ENCODE data around the gene TXNDC9.
"Not testable (repeated sequence)": the region's sequence is repeated elsewhere in the genome, so short reads cannot be mapped to it uniquely, and the experiment has no call there.

TXNDC9 gene

GRCh38 chr2:99354070-99354469, 17.9 kb upstream of the TXNDC9 start:
- Histone ChIP-seq H3K9me3 (replicated peaks; ENCODE audit: low read length) (no peaks in the 10 kb centered on the region), H3K36me3 (ENCODE audit: insufficient read depth, low read length) (no peaks in the 10 kb centered on the region), H3K9ac (ENCODE audit: low read depth, low read length) (no peak overlapping the region), H3K4me3 (ENCODE audit: low read length) (no peak overlapping the region), H3K4me1 (ENCODE audit: control insufficient read depth, insufficient read depth, low read length) (no peaks in the 10 kb centered on the region), H3K27me3 (ENCODE audit: control insufficient read depth, insufficient read depth, low read length) (no peaks in the 10 kb centered on the region), H3K4me2 (ENCODE audit: low read length) (no peak overlapping the region)

- no peak overlapping the region for H3K9ac ChIP-seq (ENCODE audit: low read depth, low read length)
- H3K9me3 ChIP-seq (replicated peaks; ENCODE audit: low read length): no peaks in the 10 kb centered on the region
- no peak overlapping the region for H3K4me2 ChIP-seq (ENCODE audit: low read length)
- H3K36me3 ChIP-seq (ENCODE audit: insufficient read depth, low read length): no peaks in the 10 kb centered on the region
- no peaks in the 10 kb centered on the region for H3K4me1 ChIP-seq (ENCODE audit: control insufficient read depth, insufficient read depth, low read length)
- H3K4me3 ChIP-seq (ENCODE audit: low read length): no peak overlapping the region
- H3K27me3 ChIP-seq (ENCODE audit: control insufficient read depth, insufficient read depth, low read length): no peaks in the 10 kb centered on the region
Observed at GRCh38 chr2:99350194-99350593, 14.1 kb upstream of the TXNDC9 start.

- H3K27me3 ChIP-seq (ENCODE audit: control insufficient read depth, insufficient read depth, low read length): no peaks in the 10 kb centered on the region
- H3K4me3 ChIP-seq (ENCODE audit: low read length): no peak overlapping the region
- no peak overlapping the region for H3K9ac ChIP-seq (ENCODE audit: low read depth, low read length)
- no peaks in the 10 kb centered on the region for H3K4me1 ChIP-seq (ENCODE audit: control insufficient read depth, insufficient read depth, low read length)
- no peaks in the 10 kb centered on the region for H3K36me3 ChIP-seq (ENCODE audit: insufficient read depth, low read length)
- no peak overlapping the region for H3K4me2 ChIP-seq (ENCODE audit: low read length)
- H3K9me3 ChIP-seq (replicated peaks; ENCODE audit: low read length): no peaks in the 10 kb centered on the region
Observed at GRCh38 chr2:99348173-99348572, 12.0 kb upstream of the TXNDC9 start.

GRCh38 chr2:99346218-99346617, 10.1 kb upstream of the TXNDC9 start:
- H3K36me3 ChIP-seq (ENCODE audit: insufficient read depth, low read length): no peaks in the 10 kb centered on the region
- no peaks in the 10 kb centered on the region for H3K9me3 ChIP-seq (replicated peaks; ENCODE audit: low read length)
- no peaks in the 10 kb centered on the region for H3K4me1 ChIP-seq (ENCODE audit: control insufficient read depth, insufficient read depth, low read length)
- H3K9ac ChIP-seq (ENCODE audit: low read depth, low read length): no peak overlapping the region
- no peak overlapping the region for H3K4me3 ChIP-seq (ENCODE audit: low read length)
- H3K4me2 ChIP-seq (ENCODE audit: low read length): no peak overlapping the region
- no peaks in the 10 kb centered on the region for H3K27me3 ChIP-seq (ENCODE audit: control insufficient read depth, insufficient read depth, low read length)

- H3K9me3 ChIP-seq (replicated peaks; ENCODE audit: low read length); H3K9ac ChIP-seq (ENCODE audit: low read depth, low read length); H3K4me3 ChIP-seq (ENCODE audit: low read length); H3K36me3 ChIP-seq (ENCODE audit: insufficient read depth, low read length); H3K27me3 ChIP-seq (ENCODE audit: control insufficient read depth, insufficient read depth, low read length); H3K4me2 ChIP-seq (ENCODE audit: low read length); H3K4me1 ChIP-seq (ENCODE audit: control insufficient read depth, insufficient read depth, low read length): not testable (repeated sequence)
Observed at GRCh38 chr2:99345446-99345845, 9.3 kb upstream of the TXNDC9 start.

GRCh38 chr2:99342536-99342935, 6.4 kb upstream of the TXNDC9 start:
- peaks cover 10% of the 10 kb centered on the region for H3K4me1 ChIP-seq (ENCODE audit: control insufficient read depth, insufficient read depth, low read length)
- no peaks in the 10 kb centered on the region for H3K36me3 ChIP-seq (ENCODE audit: insufficient read depth, low read length)

GRCh38 chr2:99340669-99341236, 4.6 kb upstream of the TXNDC9 start:
- peaks cover 10% of the 10 kb centered on the region for H3K4me1 ChIP-seq (ENCODE audit: control insufficient read depth, insufficient read depth, low read length)
- H3K4me2 ChIP-seq (ENCODE audit: low read length): no peak overlapping the region
- H3K27me3 ChIP-seq (ENCODE audit: control insufficient read depth, insufficient read depth, low read length): no peaks in the 10 kb centered on the region
- no peaks in the 10 kb centered on the region for H3K36me3 ChIP-seq (ENCODE audit: insufficient read depth, low read length)
- no peak overlapping the region for H3K9ac ChIP-seq (ENCODE audit: low read depth, low read length)
- H3K9me3 ChIP-seq (replicated peaks; ENCODE audit: low read length): no peaks in the 10 kb centered on the region
- no peak overlapping the region for H3K4me3 ChIP-seq (ENCODE audit: low read length)

More at GRCh38 chr2:99342536-99342935, 6.4 kb upstream of the TXNDC9 start:
- no peak overlapping the region for H3K4me2 ChIP-seq (ENCODE audit: low read length)
- H3K9ac ChIP-seq (ENCODE audit: low read depth, low read length): no peak overlapping the region
- no peak overlapping the region for H3K4me3 ChIP-seq (ENCODE audit: low read length)
- no peaks in the 10 kb centered on the region for H3K27me3 ChIP-seq (ENCODE audit: control insufficient read depth, insufficient read depth, low read length)
- H3K9me3 ChIP-seq (replicated peaks; ENCODE audit: low read length): no peaks in the 10 kb centered on the region

- Histone ChIP-seq H3K4me2 (ENCODE audit: low read length) (peak overlapping the region; percentile 94), H3K9me3 (replicated peaks; ENCODE audit: low read length) (no peaks in the 10 kb centered on the region), H3K27me3 (ENCODE audit: control insufficient read depth, insufficient read depth, low read length) (no peaks in the 10 kb centered on the region), H3K4me1 (ENCODE audit: control insufficient read depth, insufficient read depth, low read length) (peaks cover 20% of the 10 kb centered on the region), H3K4me3 (ENCODE audit: low read length) (peak overlapping the region; percentile 96), H3K9ac (ENCODE audit: low read depth, low read length) (peak overlapping the region; percentile 93), H3K36me3 (ENCODE audit: insufficient read depth, low read length) (peaks cover 2% of the 10 kb centered on the region)
Observed at GRCh38 chr2:99338029-99338585, 2.0 kb upstream of the TXNDC9 start.

GRCh38 chr2:99337113-99338028, 1.2 kb upstream of the TXNDC9 start, which contains the start of gene EIF5B:
EIF5B (plus strand) TSS chr2:99337389; CDS start chr2:99337555, 166 bp downstream.
- H3K4me1 ChIP-seq (ENCODE audit: control insufficient read depth, insufficient read depth, low read length): peaks cover 20% of the 10 kb centered on the region
- H3K4me3 ChIP-seq (ENCODE audit: low read length): peak within 1 kb of the TSS; percentile 96
- peak within 1 kb of the TSS; percentile 94 for H3K9ac ChIP-seq (ENCODE audit: low read depth, low read length)
- no peaks in the 10 kb centered on the region for H3K9me3 ChIP-seq (replicated peaks; ENCODE audit: low read length)
- no peaks in the 10 kb centered on the region for H3K27me3 ChIP-seq (ENCODE audit: control insufficient read depth, insufficient read depth, low read length)
- H3K36me3 ChIP-seq (ENCODE audit: insufficient read depth, low read length): peaks cover 10% of the 10 kb centered on the region
- peak within 1 kb of the TSS; percentile 94 for H3K4me2 ChIP-seq (ENCODE audit: low read length)

- peaks cover 20% of the 10 kb centered on the region for H3K4me1 ChIP-seq (ENCODE audit: control insufficient read depth, insufficient read depth, low read length)
Observed at GRCh38 chr2:99336804-99337112, 625 bp upstream of the TXNDC9 start.

GRCh38 chr2:99325384-99325783, 10.7 kb downstream of the TXNDC9 start:
- Histone ChIP-seq H3K4me2 (ENCODE audit: low read length) (no peak overlapping the region), H3K9me3 (replicated peaks; ENCODE audit: low read length) (no peaks in the 10 kb centered on the region), H3K4me1 (ENCODE audit: control insufficient read depth, insufficient read depth, low read length) (no peaks in the 10 kb centered on the region), H3K4me3 (ENCODE audit: low read length) (no peak overlapping the region), H3K36me3 (ENCODE audit: insufficient read depth, low read length) (peaks cover 67% of the 10 kb centered on the region), H3K9ac (ENCODE audit: low read depth, low read length) (no peak overlapping the region), H3K27me3 (ENCODE audit: control insufficient read depth, insufficient read depth, low read length) (no peaks in the 10 kb centered on the region)

More at GRCh38 chr2:99336804-99337112, 625 bp upstream of the TXNDC9 start:
- H3K4me2 ChIP-seq (ENCODE audit: low read length): peak overlapping the region; percentile 94
- H3K9ac ChIP-seq (ENCODE audit: low read depth, low read length): peak overlapping the region; percentile 93
- no peaks in the 10 kb centered on the region for H3K9me3 ChIP-seq (replicated peaks; ENCODE audit: low read length)
- peaks cover 16% of the 10 kb centered on the region for H3K36me3 ChIP-seq (ENCODE audit: insufficient read depth, low read length)
- peak overlapping the region; percentile 96 for H3K4me3 ChIP-seq (ENCODE audit: low read length)
- H3K27me3 ChIP-seq (ENCODE audit: control insufficient read depth, insufficient read depth, low read length): no peaks in the 10 kb centered on the region

Measured in skeletal muscle satellite cell (primary cell).